Right renal pelvis (tissue), 4 donors: ENCODE measurements around the gene SLC37A1. TPM values are rescaled to one million over a fixed set of nuclear protein-coding genes. Genes with fewer than 3 reads are reported as not detected.

Source experiments
- DNase-seq, 4 donors: peaks; one replicate each; pipeline ENCODE4 v3.0.0-alpha.2; 2013; ENCODE audit warnings: low read depth in 4 of 4, low spot score in 3 of 4, missing footprints in 1 of 4
- polyA plus RNA-seq, 4 donors: library from polyadenylated mRNA; unstranded; fragments of 120-200 nt; gene quantifications; one replicate each; pipeline ENCODE4 v1.2.1, GENCODE V29; 2013; ENCODE audit not compliant: insufficient read length in 4 of 4

The SLC37A1 gene
- polyA plus RNA-seq, 4 donors = 7.8 to 10.5 (median 9.1) TPM

GRCh38 chr21:42540396-42540795 is 26.7 kb downstream of the SLC37A1 start:
- no peak for DNase-seq

GRCh38 chr21:42541174-42541573 is 27.5 kb downstream of the SLC37A1 start:
- no peak for DNase-seq

GRCh38 chr21:42541618-42542017 is 28.0 kb downstream of the SLC37A1 start:
- DNase-seq = no peak

GRCh38 chr21:42542196-42542595 is 28.5 kb downstream of the SLC37A1 start:
- DNase-seq = no peak

- no peak for DNase-seq
These were observed 28.9 kb downstream of the SLC37A1 start for GRCh38 chr21:42542596-42542995.

GRCh38 chr21:42543106-42543847 is 29.6 kb downstream of the SLC37A1 start:
- DNase-seq = no peak

- no peak for DNase-seq
These were observed 30.9 kb downstream of the SLC37A1 start for GRCh38 chr21:42544544-42544943.

GRCh38 chr21:42545317-42545716 is 31.7 kb downstream of the SLC37A1 start:
- DNase-seq = no peak

- DNase-seq = no peak
These were observed 32.1 kb downstream of the SLC37A1 start for GRCh38 chr21:42545745-42546144.

- DNase-seq = no peak
These were observed 32.8 kb downstream of the SLC37A1 start for GRCh38 chr21:42546433-42546832.

GRCh38 chr21:42547001-42547905 is 33.6 kb downstream of the SLC37A1 start:
- no peak for DNase-seq

- no peak for DNase-seq
These were observed 34.3 kb downstream of the SLC37A1 start for GRCh38 chr21:42547906-42548365.

GRCh38 chr21:42548687-42549406 is 35.2 kb downstream of the SLC37A1 start:
- no peak for DNase-seq

GRCh38 chr21:42550817-42551216 is 37.2 kb downstream of the SLC37A1 start:
- DNase-seq = no peak

- no peak for DNase-seq
These were observed 39.0 kb downstream of the SLC37A1 start for GRCh38 chr21:42552407-42553336.

- no peak for DNase-seq
These were observed 39.8 kb downstream of the SLC37A1 start for GRCh38 chr21:42553435-42553834.

- DNase-seq = no peak
These were observed 40.8 kb downstream of the SLC37A1 start for GRCh38 chr21:42554251-42554961.

- DNase-seq = no peak
These were observed 42.2 kb downstream of the SLC37A1 start for GRCh38 chr21:42555756-42556438.

- DNase-seq = no peak
These were observed 42.8 kb downstream of the SLC37A1 start for GRCh38 chr21:42556476-42556875.
